Endothelial cell of umbilical vein (primary cell): ENCODE data around the gene AP5Z1. TPM values are rescaled to one million over a fixed set of nuclear protein-coding genes. Genes with fewer than 3 reads are reported as not detected.

ENCODE experiments used
- BruUV-seq: library from RNA; stranded (reverse); fragments of 400-500 nt; replicated peaks from 2 replicates; lab custom pipeline; 2021; lab: Mats Ljungman, UMichigan
- CTCF ChIA-PET: fragments of 300-600, 350-600 bp; sonication (Branson Sonifier 250); formaldehyde crosslinking; loops from one replicate; lab custom pipeline; 2021; ENCODE audit warnings: antibody characterized with exemption, inconsistent platforms; lab: Charles Lee
- POLR2A ChIA-PET: fragments of 300-600, 350-600 bp; sonication (Branson Sonifier 250); formaldehyde crosslinking; loops from one replicate; lab custom pipeline; 2021; ENCODE audit warnings: antibody characterized with exemption, inconsistent platforms; lab: Charles Lee
- DNase-seq: peaks from one replicate; pipeline ENCODE4 v3.0.0-alpha.2; 2011; ENCODE audit warnings: low read depth, low spot score
- FAIRE-seq: peaks from 2 replicates; lab custom pipeline; 2011; peaks lifted over from hg19 to GRCh38; lab: Jason Lieb, UNC
- H2AFZ ChIP-seq: 2 replicates; pipeline ENCODE4 v1.6.0; 2012; ENCODE audit warnings: low read depth, low read length, control low read depth, inconsistent platforms
- H3K27ac ChIP-seq: 2 replicates; pipeline ENCODE4 v1.5.1; 2011; ENCODE audit warnings: low read depth, mild to moderate bottlenecking, control low read depth, low read length, moderate library complexity; ENCODE audit not compliant: insufficient read depth
- H3K27me3 ChIP-seq, 2 experiments: 2 replicates each; pipeline versions ENCODE4 v1.6.0 to v1.6.1; 2011; ENCODE audit warnings: low read length in 2 of 2, mixed read lengths in 1 of 2; ENCODE audit not compliant: control insufficient read depth in 2 of 2, insufficient read depth in 2 of 2
- H3K36me3 ChIP-seq, 2 experiments: 2 replicates in 1 of 2; 3 replicates in 1 of 2; pipeline ENCODE4 v1.5.1; 2011; ENCODE audit warnings: low read length in 2 of 2, mild to moderate bottlenecking in 1 of 2, moderate library complexity in 1 of 2; ENCODE audit not compliant: control insufficient read depth in 2 of 2, insufficient read depth in 2 of 2; ENCODE audit errors: extremely low read depth in 1 of 2
- H3K4me1 ChIP-seq: 3 replicates; pipeline ENCODE4 v1.5.1; 2011; ENCODE audit warnings: mild to moderate bottlenecking, low read length; ENCODE audit not compliant: control insufficient read depth, insufficient read depth; ENCODE audit errors: extremely low read depth
- H3K4me2 ChIP-seq: 2 replicates; pipeline ENCODE4 v1.6.1; 2011; ENCODE audit warnings: low read length, control low read depth, mixed read lengths; ENCODE audit not compliant: insufficient read depth
- H3K4me3 ChIP-seq, 3 experiments: fragments of 200-600 bp in 1 of 3; sonication (generic), shearing (Covaris generic) in 1 of 3; replicated peaks in 1 of 3; 2 replicates each; pipeline ENCODE4 v1.5.1; 2011 to 2016; ENCODE audit warnings: control low read depth in 3 of 3, low read length in 3 of 3, mild to moderate bottlenecking in 2 of 3, inconsistent platforms in 1 of 3, low read depth in 1 of 3, moderate library complexity in 1 of 3; ENCODE audit not compliant: insufficient read depth in 1 of 3
- H3K79me2 ChIP-seq: 2 replicates; pipeline ENCODE4 v1.6.0; 2012; ENCODE audit warnings: low read length, inconsistent platforms; ENCODE audit not compliant: control insufficient read depth, insufficient read depth
- H3K9ac ChIP-seq: replicated peaks from 2 replicates; pipeline ENCODE3; 2011; ENCODE audit warnings: low read length, control low read depth; ENCODE audit not compliant: insufficient read depth; ENCODE audit errors: extremely low read depth
- H3K9me1 ChIP-seq: replicated peaks from 3 replicates; pipeline ENCODE4 v1.6.0; 2011; ENCODE audit warnings: mild to moderate bottlenecking, low read length; ENCODE audit not compliant: control insufficient read depth, insufficient read depth; ENCODE audit errors: extremely low read depth
- H3K9me3 ChIP-seq: replicated peaks from 2 replicates; pipeline ENCODE4 v1.5.1; 2012; ENCODE audit warnings: low read length, inconsistent platforms; ENCODE audit not compliant: control insufficient read depth, insufficient read depth
- H4K20me1 ChIP-seq: replicated peaks from 2 replicates; pipeline ENCODE3; 2011; ENCODE audit warnings: mild to moderate bottlenecking, low read length; ENCODE audit not compliant: control insufficient read depth, insufficient read depth; ENCODE audit errors: extremely low read depth
- GATA2 ChIP-seq: IDR thresholded peaks from 2 replicates; pipeline ENCODE4 v1.7.0; 2011; ENCODE audit warnings: low read depth, mild to moderate bottlenecking, moderate library complexity, mixed read lengths, low read length; ENCODE audit not compliant: insufficient read length, insufficient read depth
- JUN ChIP-seq: IDR thresholded peaks from 2 replicates; pipeline ENCODE4 v1.6.1; 2011; ENCODE audit warnings: borderline replicate concordance, low read depth; ENCODE audit not compliant: insufficient read length, insufficient read depth
- MYC ChIP-seq: IDR thresholded peaks from one replicate; pipeline ENCODE4 v1.6.1; 2011; ENCODE audit warnings: mild to moderate bottlenecking, low read depth, low read length
- POLR2A ChIP-seq: IDR thresholded peaks from 2 replicates; pipeline ENCODE4 v1.6.1; 2012; ENCODE audit warnings: low read depth, mild to moderate bottlenecking, control low read depth, low read length
- POLR2AphosphoS5 ChIP-seq: IDR thresholded peaks from 2 replicates; pipeline ENCODE4 v1.6.1; 2012; ENCODE audit warnings: low read depth, mild to moderate bottlenecking, control low read depth, low read length, moderate library complexity; ENCODE audit not compliant: insufficient read depth
- dilution Hi-C: fragments of 300-500 bp; cut with MboI; formaldehyde crosslinking; loops from one replicate; pipeline ENCODE4 v1.15.0; 2019; ENCODE audit warnings: low sequenced_read_pairs; ENCODE audit not compliant: extremely low pct_ligation_motif_present
- intact Hi-C: fragments of 100-400 bp; cut with micrococcal nuclease; formaldehyde crosslinking; loops from one replicate; pipeline ENCODE4 v1.10.0; 2022
- polyA plus RNA-seq, 4 experiments: library from polyadenylated mRNA; depleted of rRNA in 3 of 4; stranded (reverse) in 3 of 4; unstranded in 1 of 4; fragments of >200 nt; gene quantifications; 2 replicates each; pipeline versions ENCODE4 v1.2.1 to v1.2.3, GENCODE V29; 2011 to 2012; ENCODE audit warnings: missing spikeins in 1 of 4
- total RNA-seq: library from RNA; stranded (reverse); gene quantifications from 2 replicates; pipeline ENCODE4 v1.2.3, GENCODE V29; 2021
- TF ChIP-seq, protein P1 (sequence below), 2 donors: IDR thresholded peaks; 1 replicate in 1 of 2; 2 replicates in 1 of 2; pipeline ENCODE4 v1.5.1; 2011; ENCODE audit warnings: low read length in 2 of 2, mild to moderate bottlenecking in 2 of 2, moderate library complexity in 2 of 2, control low read depth in 1 of 2, inconsistent platforms in 1 of 2, low read depth in 1 of 2; ENCODE audit not compliant: insufficient read depth in 1 of 2; ENCODE audit errors: extremely low read depth in 1 of 2

AP5Z1 gene
- total and polyA plus RNA-seq, 2 donors (not counting 3 experiments of a cell fraction or from before 2014, with no cell fraction given): 53.7 to 58.9 TPM

DNA sequence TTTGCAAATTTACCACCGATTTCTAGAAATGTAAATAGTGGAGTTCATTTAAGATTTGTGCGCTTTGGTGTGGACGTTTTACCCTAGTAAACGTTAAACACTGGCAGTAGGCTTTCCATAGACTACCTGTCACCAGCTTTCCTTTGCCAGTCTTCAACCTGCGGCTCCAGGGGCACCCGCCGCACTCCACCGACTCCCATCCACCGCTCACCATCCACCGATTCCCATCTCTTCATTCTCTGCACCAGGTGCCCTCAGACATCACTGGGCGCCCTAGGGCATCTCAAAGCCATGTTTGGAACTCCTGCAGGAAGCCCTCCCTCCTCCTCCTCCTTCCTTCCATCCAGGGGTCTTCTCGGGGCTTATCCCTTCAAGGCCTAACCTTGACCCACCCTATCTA, 1.4 kb upstream of the AP5Z1 start:
- no peak overlapping the region for H3K9ac ChIP-seq
- ChIA-PET POLR2A (no interaction called here), CTCF (interaction anchor here (0.9 to 3.6 kb wide), 3 partner anchors 18 to 162 kb away, joined by 4 to 27 read pairs (median 10); no protein-coding TSS in a partner anchor)
- no peak overlapping the region for H3K4me3 ChIP-seq
- H3K27me3 ChIP-seq: no peaks in the 10 kb centered on the region
- H4K20me1 ChIP-seq: peaks cover 2% of the 10 kb centered on the region
- peaks cover 20% of the 10 kb centered on the region for H3K4me1 ChIP-seq
- dilution Hi-C loops (no loop called here), intact Hi-C loops (loop anchor here (2.0 kb wide), 1 partner anchor 27 kb away; no protein-coding TSS in a partner anchor)
- H3K4me2 ChIP-seq: no peak overlapping the region
- FAIRE-seq (no peak), DNase-seq (no peak)
- TF ChIP-seq POLR2AphosphoS5 (no peak), POLR2A (peak; percentile 51), GATA2 (no peak), JUN (no peak), MYC (no peak)
- TF ChIP-seq, protein P1, sequence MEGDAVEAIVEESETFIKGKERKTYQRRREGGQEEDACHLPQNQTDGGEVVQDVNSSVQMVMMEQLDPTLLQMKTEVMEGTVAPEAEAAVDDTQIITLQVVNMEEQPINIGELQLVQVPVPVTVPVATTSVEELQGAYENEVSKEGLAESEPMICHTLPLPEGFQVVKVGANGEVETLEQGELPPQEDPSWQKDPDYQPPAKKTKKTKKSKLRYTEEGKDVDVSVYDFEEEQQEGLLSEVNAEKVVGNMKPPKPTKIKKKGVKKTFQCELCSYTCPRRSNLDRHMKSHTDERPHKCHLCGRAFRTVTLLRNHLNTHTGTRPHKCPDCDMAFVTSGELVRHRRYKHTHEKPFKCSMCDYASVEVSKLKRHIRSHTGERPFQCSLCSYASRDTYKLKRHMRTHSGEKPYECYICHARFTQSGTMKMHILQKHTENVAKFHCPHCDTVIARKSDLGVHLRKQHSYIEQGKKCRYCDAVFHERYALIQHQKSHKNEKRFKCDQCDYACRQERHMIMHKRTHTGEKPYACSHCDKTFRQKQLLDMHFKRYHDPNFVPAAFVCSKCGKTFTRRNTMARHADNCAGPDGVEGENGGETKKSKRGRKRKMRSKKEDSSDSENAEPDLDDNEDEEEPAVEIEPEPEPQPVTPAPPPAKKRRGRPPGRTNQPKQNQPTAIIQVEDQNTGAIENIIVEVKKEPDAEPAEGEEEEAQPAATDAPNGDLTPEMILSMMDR (IDR thresholded peaks at IDR 0.05; ENCODE audit: extremely low read depth in 1 of 2, insufficient read depth in 1 of 2, low read depth in 1 of 2, low read length in 2 of 2): no peak
- H2AFZ ChIP-seq: no peak overlapping the region
- H3K9me1 ChIP-seq: no peaks in the 10 kb centered on the region
- H3K79me2 ChIP-seq: peaks cover 26% of the 10 kb centered on the region
- no TSS peak for BruUV-seq
- no peak overlapping the region for H3K27ac ChIP-seq
- H3K9me3 ChIP-seq: no peaks in the 10 kb centered on the region
- H3K36me3 ChIP-seq: peaks cover 0 to 2% of the 10 kb centered on the region in 2 experiments
